NCI-H1105 (cell line): ENCODE data around the gene TMEM87A.

Source experiments
- DNase-seq: peaks from one replicate; lab custom pipeline; 2025; lab: John Stamatoyannopoulos, UW

The TMEM87A gene

DNA sequence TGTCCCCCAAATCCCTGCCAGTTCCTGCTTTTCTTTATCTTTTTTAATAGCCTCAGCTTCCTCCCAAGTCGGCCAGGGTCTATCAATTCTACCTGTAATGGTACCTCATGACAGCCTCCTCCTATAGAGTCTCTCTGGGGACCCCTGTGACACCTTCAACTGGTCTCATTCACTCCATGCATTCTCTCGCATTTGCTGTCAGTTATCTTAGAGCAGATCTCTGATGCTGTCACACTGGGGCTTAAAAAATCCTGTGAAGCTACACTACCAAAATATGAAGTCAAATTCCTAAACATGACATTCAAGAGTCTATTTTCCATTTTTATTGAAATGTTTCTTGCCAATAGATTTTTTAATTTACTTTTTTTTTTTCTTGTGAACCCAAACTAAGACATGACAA is 70.6 kb downstream of the TMEM87A start:
- no peak for DNase-seq

DNA sequence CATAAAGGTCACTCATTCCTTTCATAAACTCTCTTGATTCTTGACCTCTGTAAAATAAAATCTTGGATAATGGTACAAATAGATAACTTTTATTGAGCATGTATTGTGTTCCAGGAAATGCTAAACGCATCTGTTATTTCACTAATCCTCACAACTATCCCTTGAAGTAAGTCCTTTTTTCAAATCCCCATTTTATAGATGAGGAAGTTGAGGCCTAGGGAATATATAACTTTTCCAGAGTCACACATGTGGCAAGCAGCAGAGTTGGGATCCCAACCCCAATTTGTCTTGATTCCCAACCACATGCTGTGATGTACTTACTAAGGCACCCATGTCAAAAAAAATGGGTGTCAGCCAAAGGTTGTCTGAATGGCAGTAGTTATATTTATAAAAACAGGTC is 71.4 kb downstream of the TMEM87A start:
- no peak for DNase-seq

DNA sequence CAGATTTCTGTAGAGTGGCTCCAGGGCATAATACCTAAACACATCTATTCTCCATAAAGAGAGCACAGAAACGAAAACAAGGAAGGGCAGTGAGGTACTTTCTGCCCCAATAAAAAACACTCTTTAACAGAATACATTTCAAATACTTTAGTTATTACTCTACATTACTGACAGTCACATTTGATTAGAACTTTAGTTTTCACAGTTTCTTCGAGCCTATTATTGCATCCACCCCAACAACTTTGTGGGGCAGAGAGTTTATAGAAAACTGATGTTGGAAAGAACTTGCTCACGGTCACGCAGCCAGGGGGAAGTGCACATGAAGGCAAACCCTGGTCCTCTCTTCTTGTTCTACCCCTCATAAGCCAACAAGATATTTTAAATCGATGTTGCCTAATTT is 74.1 kb downstream of the TMEM87A start:
- DNase-seq: no peak

DNA sequence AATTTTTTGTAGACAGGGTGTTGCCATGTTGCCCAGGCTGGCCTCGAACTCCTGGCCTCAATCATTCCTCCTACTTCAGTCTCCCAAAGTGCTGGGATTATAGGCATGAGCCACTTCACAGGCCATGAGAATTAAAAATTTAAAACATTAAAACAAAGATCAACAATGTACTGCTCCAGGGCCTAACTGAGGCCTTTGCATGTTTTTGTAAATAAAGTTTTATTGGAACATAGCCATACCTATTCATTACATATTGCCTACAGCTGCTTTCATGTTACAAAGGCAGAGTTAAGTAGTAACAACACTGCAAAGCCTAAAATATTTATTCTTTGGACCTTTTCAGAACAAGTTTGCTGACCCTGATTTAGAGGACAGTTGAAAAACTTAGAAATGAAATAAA is 74.7 kb downstream of the TMEM87A start:
- no peak for DNase-seq

- DNase-seq: no peak
Observed at GRCh38 chr15:42194513-42194912, 78.7 kb downstream of the TMEM87A start.

GRCh38 chr15:42193383-42193782 is 79.8 kb downstream of the TMEM87A start:
- no peak for DNase-seq

GRCh38 chr15:42191610-42192346 is 81.5 kb downstream of the TMEM87A start:
- DNase-seq: no peak

- no peak for DNase-seq
Observed at GRCh38 chr15:42190370-42190769, 82.9 kb downstream of the TMEM87A start.

- DNase-seq: no peak
Observed at GRCh38 chr15:42185801-42186200, 87.4 kb downstream of the TMEM87A start.

DNA sequence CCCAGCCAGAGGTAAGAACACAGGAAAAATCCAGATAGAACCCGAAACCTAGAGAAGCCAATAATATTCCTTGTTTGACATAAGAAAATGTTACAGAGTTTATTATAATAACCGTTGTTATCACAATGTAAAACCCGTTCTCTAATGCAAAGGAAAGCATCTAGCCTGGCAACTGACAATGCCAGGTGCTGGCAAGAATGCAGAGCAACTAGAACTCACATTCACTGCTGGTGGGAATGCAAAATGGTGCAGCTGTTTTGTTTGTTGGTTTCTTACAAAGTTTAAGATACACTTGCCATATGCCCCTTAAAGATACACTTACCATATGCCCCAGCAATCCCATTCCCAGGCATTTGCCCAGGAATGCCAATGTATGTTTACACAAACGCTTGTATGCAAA is 88.5 kb downstream of the TMEM87A start:
- DNase-seq: no peak

- DNase-seq: no peak
Observed at GRCh38 chr15:42184296-42184695, 88.9 kb downstream of the TMEM87A start.

DNA sequence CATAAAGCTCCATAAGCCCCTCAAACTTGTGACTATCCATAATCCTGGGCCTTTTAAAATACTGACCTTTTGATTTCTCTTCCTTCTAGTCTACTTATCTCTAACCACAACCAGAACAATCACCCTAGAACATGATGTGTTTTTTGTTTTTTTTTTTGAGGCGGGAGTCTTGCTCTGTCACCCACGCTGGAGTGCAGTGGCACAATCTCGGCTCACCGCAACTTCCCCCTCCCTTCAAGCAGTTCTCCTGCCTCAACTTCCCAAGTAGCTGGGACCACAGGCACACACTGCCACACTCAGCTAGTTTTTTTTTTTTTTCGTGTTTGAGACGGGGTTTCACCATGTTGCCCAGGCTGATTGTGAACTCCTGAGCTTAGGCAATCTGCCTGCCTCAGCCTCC is 90.3 kb downstream of the TMEM87A start:
- DNase-seq: no peak

- no peak for DNase-seq
Observed at GRCh38 chr15:42182328-42182886, 90.8 kb downstream of the TMEM87A start.

- no peak for DNase-seq
Observed at GRCh38 chr15:42178056-42178455, 95.2 kb downstream of the TMEM87A start.

DNA sequence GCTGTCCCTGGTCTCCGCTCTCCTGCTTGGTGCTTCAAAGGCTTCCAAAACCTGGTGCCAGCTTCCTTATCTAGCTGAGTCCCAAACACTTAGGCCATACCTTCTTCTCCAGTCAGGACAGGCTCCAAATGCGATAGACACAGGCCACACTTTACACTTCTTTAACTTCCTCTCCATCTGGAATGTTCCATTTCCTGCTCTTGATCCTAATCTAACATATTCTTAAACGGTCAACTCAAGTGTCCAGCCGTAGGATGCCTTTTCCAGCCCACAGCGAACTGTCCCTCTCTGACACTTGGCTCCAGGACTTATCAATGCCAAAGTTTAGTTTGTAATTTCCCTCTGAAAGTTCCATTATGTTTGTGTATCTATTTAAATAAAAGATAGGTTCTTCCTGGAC is 97.6 kb downstream of the TMEM87A start:
- DNase-seq: no peak

DNA sequence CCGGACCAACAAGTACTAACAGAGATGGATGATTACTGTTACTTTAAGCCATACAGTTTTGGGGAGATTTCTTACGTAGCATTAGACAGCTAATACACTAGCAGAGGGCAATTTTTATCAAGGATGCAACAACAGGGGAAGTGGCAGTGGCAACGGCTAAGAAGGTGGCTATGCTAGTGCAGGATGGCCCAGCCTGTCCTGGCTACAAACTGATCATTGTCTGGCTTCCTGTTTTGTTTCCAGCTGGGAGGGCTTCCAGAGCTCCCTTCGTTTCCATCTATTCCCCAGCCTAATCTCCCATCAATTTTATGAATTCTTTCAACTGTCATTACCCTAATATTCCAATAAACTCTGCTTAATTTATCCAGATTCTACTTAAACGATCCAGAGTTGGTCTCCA is 100.8 kb downstream of the TMEM87A start:
- no peak for DNase-seq

DNA sequence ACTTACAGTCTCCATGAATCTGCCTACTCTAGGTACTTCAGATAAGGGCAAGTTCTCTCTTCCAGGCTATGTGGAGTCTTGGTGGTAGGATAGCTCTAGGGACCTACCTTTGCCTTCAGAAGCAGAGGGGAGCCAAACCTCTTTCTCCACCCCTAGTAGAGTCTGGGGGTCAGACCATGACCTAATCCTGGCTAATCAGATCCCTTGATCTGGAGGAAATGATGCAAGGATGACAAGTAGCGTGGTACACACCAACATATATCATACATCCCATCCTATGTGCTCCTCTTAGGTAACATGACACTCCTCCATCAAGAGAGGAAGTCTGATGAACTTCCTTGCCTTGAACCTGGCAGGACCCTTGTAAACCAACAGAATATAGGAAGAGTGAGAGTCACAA is 101.4 kb downstream of the TMEM87A start:
- DNase-seq: no peak

- DNase-seq: no peak
Observed at GRCh38 chr15:42171122-42171521, 102.1 kb downstream of the TMEM87A start.

DNA sequence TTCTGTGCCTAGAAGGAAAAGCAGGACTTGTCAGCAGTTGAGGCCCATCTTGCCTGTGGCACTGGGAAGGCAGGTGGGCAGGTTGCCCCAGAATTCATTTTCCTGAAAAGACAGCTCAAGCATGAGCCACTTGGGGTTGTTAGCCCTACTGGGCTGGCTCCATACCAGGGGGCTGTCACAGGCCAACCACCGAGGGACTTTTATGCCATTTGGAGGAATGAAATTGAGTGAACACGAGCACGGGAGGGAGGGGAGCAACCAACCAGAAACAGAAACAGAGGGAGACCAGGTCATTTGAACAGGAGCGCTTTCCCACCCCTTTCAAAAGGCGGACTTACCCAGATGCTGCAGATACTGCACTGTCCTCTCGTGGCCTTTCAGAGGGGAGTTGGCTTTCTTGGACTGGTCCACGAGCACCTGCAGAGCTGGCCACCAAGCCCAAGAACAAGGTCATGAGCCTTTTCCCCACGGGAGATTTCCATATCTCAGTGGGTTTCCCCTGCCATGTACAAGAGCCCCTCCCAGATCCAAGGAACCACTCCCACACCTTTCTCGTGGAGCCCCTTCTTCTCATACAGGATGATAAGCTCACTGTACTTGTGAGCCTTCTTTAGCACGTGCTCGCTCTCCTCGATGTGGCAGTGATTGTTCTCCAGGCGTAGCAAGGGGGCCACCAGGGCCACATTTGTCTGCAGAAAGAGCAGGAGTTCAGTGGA is 106.8 kb downstream of the TMEM87A start:
- no peak for DNase-seq

DNA sequence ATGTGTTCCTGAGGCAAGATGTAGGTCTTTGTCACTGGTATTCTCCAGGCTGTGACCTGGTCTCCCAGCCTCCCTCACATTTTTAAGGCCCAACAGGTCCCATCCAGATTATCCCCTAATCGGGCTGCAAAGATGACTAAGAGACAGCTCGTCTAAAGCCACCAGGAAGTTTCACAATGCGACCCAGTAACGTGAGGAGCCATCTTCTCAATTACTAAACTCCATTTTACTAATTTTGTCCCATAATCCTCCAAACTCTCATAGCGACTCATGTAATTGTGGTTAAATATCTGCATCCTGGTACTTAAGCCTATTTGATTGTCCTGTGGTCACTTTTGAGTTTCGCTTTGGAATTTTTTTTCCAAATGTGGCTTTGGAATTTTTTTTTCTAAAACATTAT is 108.1 kb downstream of the TMEM87A start:
- no peak for DNase-seq

GRCh38 chr15:42163947-42164550 is 109.2 kb downstream of the TMEM87A start:
- DNase-seq: no peak

GRCh38 chr15:42163291-42163690 is 109.9 kb downstream of the TMEM87A start:
- DNase-seq: no peak
